SU-DHL-6 (cell line): ENCODE measurements around the gene PTPRC.
A peak's percentile ranks its signal among the peaks of the same experiment; 100 is the strongest.

Experiments
- H2AFZ ChIP-seq: fragments of 200-600 bp; sonication (generic); 2 replicates; pipeline ENCODE4 v1.6.1; 2014; ENCODE audit warnings: low read depth, mild to moderate bottlenecking, moderate library complexity, mixed read lengths, antibody characterized with exemption, low read length; ENCODE audit not compliant: severe bottlenecking
- H3F3A ChIP-seq: fragments of 200-600 bp; shearing (Covaris generic); 2 replicates; pipeline ENCODE4 v1.6.0; 2016; ENCODE audit warnings: antibody characterized with exemption, mild to moderate bottlenecking; ENCODE audit not compliant: insufficient read depth
- H3K27ac ChIP-seq: fragments of 200-600 bp; sonication (generic); 2 replicates; pipeline ENCODE4 v1.5.1; 2016; ENCODE audit warnings: low read depth, mild to moderate bottlenecking, low read length, moderate library complexity, mixed read lengths
- H3K27me3 ChIP-seq: fragments of 200-600 bp; sonication (generic), shearing (Covaris generic); 2 replicates; pipeline ENCODE4 v1.6.0; 2014; ENCODE audit warnings: mild to moderate bottlenecking, low read length
- H3K36me3 ChIP-seq: fragments of 200-600 bp; sonication (generic); 2 replicates; pipeline ENCODE4 v1.6.1; 2014; ENCODE audit warnings: mild to moderate bottlenecking, low read length, mixed read lengths
- H3K4me2 ChIP-seq: fragments of 300-600, 200-600 bp; shearing (Covaris generic), sonication (generic); 2 replicates; pipeline ENCODE4 v1.6.0; 2014; ENCODE audit warnings: low read length, low read depth, mild to moderate bottlenecking; ENCODE audit not compliant: poor library complexity, severe bottlenecking
- H3K4me3 ChIP-seq: fragments of 200-600 bp; sonication (generic); 2 replicates; pipeline ENCODE4 v1.5.1; 2014; ENCODE audit warnings: antibody characterized with exemption, low read length, mild to moderate bottlenecking, mixed read lengths; ENCODE audit not compliant: insufficient read depth, poor library complexity, severe bottlenecking
- H3K79me2 ChIP-seq: fragments of 200-600 bp; sonication (generic); 2 replicates; pipeline ENCODE4 v1.6.1; 2014; ENCODE audit warnings: mild to moderate bottlenecking, low read length, moderate library complexity; ENCODE audit not compliant: insufficient read depth
- H3K9ac ChIP-seq: fragments of 200-600 bp; sonication (generic); 2 replicates; pipeline ENCODE4 v1.7.0; 2014; ENCODE audit warnings: mild to moderate bottlenecking, low read length
- H3K9me2 ChIP-seq: fragments of 200-600 bp; sonication (generic); replicated peaks from 2 replicates; pipeline ENCODE4 v1.6.1; 2014; ENCODE audit warnings: low read length; ENCODE audit not compliant: insufficient read depth
- H3K9me3 ChIP-seq: fragments of 200-600 bp; sonication (generic); 2 replicates; pipeline ENCODE4 v1.6.1; 2014; ENCODE audit warnings: low read length, mixed read lengths; ENCODE audit not compliant: insufficient read depth
- H4K20me1 ChIP-seq: fragments of 200-600 bp; sonication (generic); 2 replicates; pipeline ENCODE4 v1.6.1; 2014; ENCODE audit warnings: low read depth, mild to moderate bottlenecking, antibody characterized with exemption, low read length, moderate library complexity, mixed read lengths
- CTCF ChIP-seq: fragments of 200-600 bp; sonication (generic); IDR thresholded peaks from one replicate; pipeline ENCODE4 v1.5.1; 2017; ENCODE audit warnings: antibody characterized with exemption, mild to moderate bottlenecking, low read length, moderate library complexity; ENCODE audit not compliant: insufficient read depth, poor library complexity, severe bottlenecking
- EZH2phosphoT487 ChIP-seq: fragments of 200-600 bp; sonication (generic), shearing (Covaris generic); conservative IDR thresholded peaks from 2 replicates; pipeline ENCODE4 v1.6.1; 2018; ENCODE audit warnings: mild to moderate bottlenecking, antibody characterized with exemption, low read length, moderate library complexity, mixed read lengths

The PTPRC gene

GRCh38 chr1:198627436-198628066, 11.3 kb upstream of the PTPRC start:
- no peaks in the 10 kb centered on the region for H4K20me1 ChIP-seq
- TF ChIP-seq EZH2phosphoT487 (no peak), CTCF (no peak)
- H3K9me3 ChIP-seq = no peaks in the 10 kb centered on the region
- peaks cover 83% of the 10 kb centered on the region for H3F3A ChIP-seq
- no peaks in the 10 kb centered on the region for H3K9me2 ChIP-seq
- H2AFZ ChIP-seq = no peak overlapping the region
- peak overlapping the region; percentile 95 for H3K4me2 ChIP-seq
- H3K36me3 ChIP-seq = no peaks in the 10 kb centered on the region
- H3K9ac ChIP-seq = peak overlapping the region; percentile 73
- H3K27me3 ChIP-seq = no peaks in the 10 kb centered on the region
- peak overlapping the region; percentile 100 for H3K27ac ChIP-seq
- peak overlapping the region; percentile 52 for H3K4me3 ChIP-seq
- peaks cover 58% of the 10 kb centered on the region for H3K79me2 ChIP-seq

- H3K36me3 ChIP-seq = no peaks in the 10 kb centered on the region
- no peaks in the 10 kb centered on the region for H3K9me3 ChIP-seq
- H3K27ac ChIP-seq = peak overlapping the region; percentile 100
- H2AFZ ChIP-seq = no peak overlapping the region
- H3K9ac ChIP-seq = peak overlapping the region; percentile 73
- TF ChIP-seq CTCF = no peak
- TF ChIP-seq EZH2phosphoT487 = no peak
- H4K20me1 ChIP-seq = no peaks in the 10 kb centered on the region
- H3K4me3 ChIP-seq = peak overlapping the region; percentile 52
- peak overlapping the region; percentile 95 for H3K4me2 ChIP-seq
- no peaks in the 10 kb centered on the region for H3K9me2 ChIP-seq
- H3K79me2 ChIP-seq = peaks cover 63% of the 10 kb centered on the region
- peaks cover 83% of the 10 kb centered on the region for H3F3A ChIP-seq
- no peaks in the 10 kb centered on the region for H3K27me3 ChIP-seq
These were observed 10.8 kb upstream of the PTPRC start for GRCh38 chr1:198628067-198628455.

- Histone ChIP-seq H3K9me2 (no peaks in the 10 kb centered on the region), H4K20me1 (no peaks in the 10 kb centered on the region), H2AFZ (no peak overlapping the region), H3K36me3 (no peaks in the 10 kb centered on the region), H3K4me3 (peak overlapping the region; percentile 52), H3K9ac (peak overlapping the region; percentile 73), H3F3A (peaks cover 82% of the 10 kb centered on the region), H3K27me3 (no peaks in the 10 kb centered on the region), H3K9me3 (no peaks in the 10 kb centered on the region), H3K79me2 (peaks cover 78% of the 10 kb centered on the region), H3K27ac (peak overlapping the region; percentile 100), H3K4me2 (peak overlapping the region; percentile 95)
- no peak for TF ChIP-seq CTCF
- no peak for TF ChIP-seq EZH2phosphoT487
These were observed 9.2 kb upstream of the PTPRC start for GRCh38 chr1:198629610-198630009.
